ENCODE data around the gene CWC25.
"Not testable (repeated sequence)": the region's sequence is repeated elsewhere in the genome, so short reads cannot be mapped to it uniquely, and the experiment has no call there.

Gene CWC25

DNA sequence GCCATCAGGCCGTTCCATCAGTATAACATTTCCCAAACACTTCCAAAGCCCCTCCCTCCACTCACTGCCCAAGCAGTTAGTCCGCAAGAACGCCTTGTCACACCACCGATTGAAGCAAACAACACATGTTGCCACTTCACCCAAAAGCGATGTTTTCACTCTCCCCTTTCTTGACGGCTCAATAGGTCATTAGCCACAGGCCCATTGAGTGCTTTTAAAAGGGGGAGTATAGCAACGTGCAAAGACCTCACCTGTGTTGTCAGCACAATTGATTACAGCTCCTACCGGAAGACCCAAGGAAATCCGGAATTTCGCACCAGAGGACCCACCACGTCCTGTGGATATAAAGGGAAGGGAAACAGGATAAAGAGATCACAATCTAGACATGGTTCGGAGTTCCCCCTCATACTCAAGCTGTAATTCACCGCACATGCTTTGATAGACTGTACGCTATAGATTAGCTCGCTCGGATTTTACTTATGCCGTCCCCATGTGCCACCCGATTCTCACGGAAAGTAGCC lies 27.7 kb upstream of the CWC25 start:
- DNase-seq: peak in 1 of 2 experiments; percentile 30

DNA sequence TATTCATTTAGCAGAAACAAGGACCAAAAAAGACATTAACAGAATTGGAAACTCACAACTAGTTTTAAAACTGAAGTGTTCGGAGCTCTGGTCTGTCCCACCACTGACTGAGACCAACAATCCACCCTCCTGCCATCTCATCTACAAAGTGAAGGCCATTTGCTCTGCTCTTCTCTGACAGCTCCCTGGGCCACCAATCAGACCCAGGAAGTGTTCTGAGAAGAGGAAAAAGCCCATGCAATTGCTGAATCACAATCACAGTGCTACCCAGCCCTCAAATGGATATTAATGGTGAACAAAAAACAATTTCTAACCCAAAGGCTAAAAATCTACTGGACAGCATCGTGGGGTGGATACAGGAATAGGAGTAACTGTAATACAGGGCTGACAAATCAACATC lies 26.3 kb upstream of the CWC25 start:
- DNase-seq: no peak

DNA sequence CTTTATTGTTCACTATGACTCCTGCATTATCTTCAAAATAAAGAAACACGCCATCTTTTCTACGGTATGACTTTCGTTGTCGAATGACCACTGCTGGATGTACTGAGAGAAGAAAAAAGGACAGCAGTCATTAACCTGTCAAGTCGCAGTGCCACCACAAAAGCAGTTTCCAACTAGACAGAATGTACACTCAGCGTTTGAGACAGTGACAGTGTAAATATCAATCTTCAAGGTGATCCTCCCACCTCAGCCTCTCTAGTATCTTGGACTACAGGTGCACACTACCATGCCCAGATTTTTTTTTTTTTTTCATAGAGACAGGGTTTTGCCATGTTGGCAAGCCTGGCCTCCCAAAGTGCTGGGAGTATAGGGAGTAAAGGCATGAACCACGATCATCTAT lies 25.3 kb upstream of the CWC25 start:
- no peak for DNase-seq

- no peak for DNase-seq
These were observed 24.0 kb upstream of the CWC25 start for GRCh38 chr17:38848939-38849605.

DNA sequence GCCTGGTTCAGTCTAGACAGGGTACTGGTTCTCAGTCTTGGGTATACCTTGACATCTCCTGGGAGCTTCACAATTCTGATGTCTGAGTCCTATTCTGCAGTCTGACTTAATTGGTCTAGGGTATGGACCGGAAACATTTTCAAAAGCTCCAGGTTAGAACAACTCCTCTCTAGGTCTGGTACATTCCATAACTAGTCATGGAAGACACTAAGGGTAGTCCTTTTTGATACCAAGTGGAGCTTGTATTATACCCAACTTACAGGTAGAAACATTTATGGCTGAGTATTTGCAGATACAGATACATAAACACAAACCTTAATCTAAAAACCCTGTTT lies 23.4 kb upstream of the CWC25 start:
- DNase-seq: no peak

DNA sequence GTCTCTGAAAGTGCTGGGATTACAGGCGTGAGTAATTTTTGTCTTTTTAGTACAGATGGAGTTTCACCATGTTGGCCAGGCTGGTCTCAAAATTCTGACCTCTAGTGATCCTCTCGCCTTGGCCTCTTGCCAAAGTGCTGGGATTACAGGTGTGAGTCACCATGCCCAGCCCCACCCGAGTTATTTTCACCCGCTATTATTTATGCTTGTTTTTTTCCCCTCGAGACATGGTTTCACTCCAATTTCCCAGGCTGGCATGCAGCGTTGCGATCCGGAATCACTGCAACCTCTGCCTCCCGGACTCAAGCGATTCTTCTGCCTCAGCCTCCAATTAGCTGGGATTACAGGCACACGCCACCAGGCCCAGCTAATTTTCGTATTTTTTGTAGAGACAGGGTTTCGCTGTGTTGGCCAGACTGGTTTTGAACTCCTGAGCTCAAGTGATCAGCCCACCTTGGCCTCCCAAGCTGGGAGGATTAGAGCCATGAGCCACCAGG lies 19.2 kb upstream of the CWC25 start:
- no peak for DNase-seq

- DNase-seq: no peak
These were observed 684 bp upstream of the CWC25 start for GRCh38 chr17:38825762-38826247.

DNA sequence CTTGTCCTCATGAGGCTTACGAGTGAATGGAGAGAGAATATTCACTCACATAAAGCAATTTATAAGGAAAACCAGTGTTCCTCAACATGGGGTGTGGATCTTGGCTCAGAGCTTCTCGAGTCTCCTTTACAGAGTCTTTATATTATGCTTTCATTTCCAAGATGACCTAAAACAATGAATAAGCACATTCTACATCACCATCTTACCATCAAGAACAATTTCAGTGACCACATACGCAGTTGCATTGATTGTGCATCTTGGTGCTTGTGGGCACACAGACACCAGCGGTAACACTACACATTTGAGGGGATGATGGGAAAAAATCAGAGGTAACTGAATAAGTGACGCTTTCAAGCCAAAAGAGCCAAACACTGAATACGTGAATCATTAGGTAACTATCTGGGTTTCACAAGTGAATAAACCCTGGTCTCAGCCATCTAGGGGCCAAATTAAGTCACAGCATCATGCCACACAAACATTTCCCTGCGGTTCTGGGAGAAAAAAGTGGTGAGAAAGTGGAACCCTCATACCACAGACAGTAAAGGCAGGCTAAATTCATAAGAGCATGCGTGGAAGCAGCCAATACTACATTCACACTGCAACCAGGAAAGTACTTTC lies 9.4 kb downstream of the CWC25 start:
- no peak for DNase-seq

- DNase-seq: no peak
These were observed 15.3 kb downstream of the CWC25 start for GRCh38 chr17:38809828-38810227.

DNA sequence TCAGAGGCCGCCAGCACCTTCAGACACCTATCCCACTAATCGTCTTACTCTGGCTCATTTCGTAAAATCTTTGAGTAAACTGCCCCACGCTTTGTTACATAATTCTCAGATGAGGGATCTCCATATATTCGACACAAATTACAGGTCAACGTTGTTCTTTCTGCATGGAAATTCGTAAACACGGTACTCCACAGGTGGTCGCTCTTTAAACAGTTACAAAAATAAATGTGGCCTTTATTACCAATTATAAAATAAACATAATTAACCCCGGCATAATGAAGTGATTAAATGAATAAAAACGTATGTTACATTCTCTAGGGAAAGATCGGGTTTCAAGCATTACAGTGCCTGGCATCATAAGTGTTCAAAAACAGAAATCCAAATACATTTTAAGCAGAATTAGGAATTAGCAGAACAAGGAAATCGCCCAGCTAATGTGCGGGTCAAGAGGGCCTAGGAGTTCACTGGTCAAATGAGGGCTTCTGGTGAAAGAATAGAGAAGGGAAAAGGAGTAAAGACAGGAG lies 24.8 kb downstream of the CWC25 start:
- no peak for DNase-seq

- DNase-seq: peak; percentile 99
These were observed 25.5 kb downstream of the CWC25 start, which contains the start of gene PIP4K2B for GRCh38 chr17:38799501-38800236. PIP4K2B (minus strand) TSS chr17:38799556; CDS start chr17:38799424, 132 bp downstream.

GRCh38 chr17:38798614-38799500 lies 26.3 kb downstream of the CWC25 start:
- peak; percentile 43 to 52 for DNase-seq

DNA sequence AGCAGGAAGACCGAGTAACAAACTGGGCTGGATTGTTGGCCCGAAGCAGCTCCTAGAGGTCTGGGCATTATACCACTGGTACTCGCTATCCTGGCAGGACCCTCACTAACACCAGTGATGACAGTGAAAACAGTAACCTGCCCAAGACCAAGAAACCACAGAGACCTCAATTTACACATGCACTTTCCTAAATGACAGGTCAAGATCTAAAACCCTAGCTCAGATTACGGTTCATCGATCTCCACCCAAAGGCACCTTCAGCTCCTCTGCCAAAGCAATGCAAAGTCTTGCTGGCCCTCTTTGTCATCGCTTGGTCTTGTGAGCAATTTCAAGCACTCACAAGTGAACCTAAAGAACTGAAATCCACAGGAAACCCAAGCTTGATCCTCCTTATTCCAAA lies 27.3 kb downstream of the CWC25 start:
- DNase-seq: no peak

- DNase-seq: no peak
These were observed 28.0 kb downstream of the CWC25 start for GRCh38 chr17:38797158-38797490.

DNA sequence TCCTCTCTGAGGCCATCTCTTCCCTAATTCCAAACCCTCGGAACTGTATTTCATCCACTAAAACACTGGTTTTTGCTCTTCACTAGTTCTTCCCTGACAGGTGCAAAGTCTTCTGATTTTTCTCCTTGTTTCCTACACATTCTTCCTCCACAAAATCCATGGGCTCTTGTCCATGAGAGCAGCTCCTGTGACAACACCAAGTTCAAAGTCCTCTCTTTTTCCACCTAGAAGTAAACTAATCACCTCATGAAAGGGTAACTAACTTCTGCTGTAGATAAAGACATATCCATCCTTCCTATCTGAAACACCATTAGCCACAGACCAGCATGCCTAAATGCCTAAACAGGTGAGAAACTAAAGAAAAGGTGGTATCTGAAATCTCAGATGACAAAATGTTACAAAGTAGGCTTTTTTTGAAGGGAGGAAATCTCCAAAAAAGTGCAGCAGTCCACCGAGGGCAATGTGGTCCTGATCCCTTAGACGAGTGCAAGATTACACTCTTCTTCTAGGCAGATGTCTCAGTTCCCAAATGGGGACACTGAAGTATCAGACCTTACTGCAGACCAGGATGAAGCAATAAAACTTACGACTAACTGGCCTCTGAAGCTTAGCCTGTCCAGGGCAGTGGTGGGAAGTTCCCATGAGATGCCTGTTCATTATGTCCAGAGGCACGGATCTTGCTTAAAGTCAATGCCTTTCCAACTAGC lies 28.5 kb downstream of the CWC25 start:
- no peak for DNase-seq

DNA sequence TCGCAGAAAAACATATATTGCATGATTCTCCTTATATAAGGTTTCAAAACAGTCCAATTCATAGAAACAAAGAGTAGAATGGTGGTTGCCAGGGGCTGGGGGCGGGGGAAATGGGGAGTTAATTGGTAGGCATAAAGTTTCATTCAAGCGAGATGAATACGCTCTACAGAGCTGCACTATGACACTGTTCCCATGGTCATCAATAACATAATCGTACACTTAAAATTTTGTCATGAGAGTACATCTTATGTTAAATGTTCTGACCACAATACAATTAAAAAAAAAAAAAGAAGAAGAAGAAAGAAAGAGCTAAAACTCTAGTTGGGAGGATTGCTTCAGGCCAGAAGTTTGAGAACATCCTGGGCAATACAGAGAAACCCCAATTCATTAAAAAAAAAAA lies 30.9 kb downstream of the CWC25 start:
- DNase-seq: no peak

- no peak for DNase-seq
These were observed 34.0 kb downstream of the CWC25 start for GRCh38 chr17:38791162-38791561.

GRCh38 chr17:38790148-38790707 lies 34.9 kb downstream of the CWC25 start:
- not testable (repeated sequence) for DNase-seq

DNA sequence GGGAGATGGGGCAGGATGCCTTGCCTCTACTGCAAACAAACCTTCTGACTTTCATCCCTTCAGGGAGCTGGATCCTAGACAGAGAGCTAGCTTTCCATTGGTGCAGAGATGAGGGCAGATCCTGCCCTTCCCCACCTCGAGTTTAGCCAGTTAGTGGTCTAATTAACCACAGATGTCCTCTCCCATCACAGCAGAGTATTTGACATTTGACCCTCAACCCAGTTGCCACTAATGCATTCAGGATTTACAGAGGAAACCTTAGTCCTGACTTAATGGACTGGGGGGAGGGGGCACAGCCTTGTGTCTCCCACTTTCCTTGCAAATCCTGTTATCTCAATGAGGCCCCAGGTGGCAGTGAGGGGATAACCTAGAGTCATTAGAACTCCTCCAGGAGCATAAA lies 35.9 kb downstream of the CWC25 start:
- DNase-seq: no peak

DNA sequence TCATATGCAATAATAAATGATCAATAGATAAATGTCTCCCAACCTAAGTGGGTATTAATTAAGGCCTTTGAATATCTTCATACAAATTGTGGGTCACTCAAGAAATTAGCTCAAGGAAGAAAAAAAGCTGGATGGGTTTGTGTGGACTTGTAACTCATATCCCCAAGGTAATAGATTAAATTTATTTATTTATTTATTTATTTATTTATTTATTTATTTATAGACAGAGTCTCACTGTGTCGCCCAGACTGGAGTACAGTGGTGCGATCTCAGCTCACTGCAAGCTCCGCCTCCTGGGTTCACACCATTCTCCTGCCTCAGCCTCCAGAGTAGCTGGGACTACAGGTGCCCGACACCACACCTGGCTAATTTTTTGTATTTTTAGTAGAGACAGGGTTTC lies 37.1 kb downstream of the CWC25 start:
- not testable (repeated sequence) for DNase-seq

- DNase-seq: no peak
These were observed 38.7 kb downstream of the CWC25 start for GRCh38 chr17:38786372-38786771.

Data from NCI-H2081 (cell line).